Cerebellar cortex (tissue), 1 donor: ENCODE results near the gene PTPN14.

Experiments used
- DNase-seq: peaks from one replicate; pipeline ENCODE4 v3.0.0-alpha.2; 2015; ENCODE audit warnings: low spot score

PTPN14 gene

GRCh38 chr1:214475746-214476145, 75.7 kb downstream of the PTPN14 start:
- no peak for DNase-seq

- no peak for DNase-seq
Measured at GRCh38 chr1:214475331-214475730, 76.1 kb downstream of the PTPN14 start.

- DNase-seq = no peak
Measured at GRCh38 chr1:214474467-214474866, 76.9 kb downstream of the PTPN14 start.

- DNase-seq = no peak
Measured at GRCh38 chr1:214473862-214474261, 77.5 kb downstream of the PTPN14 start.

- DNase-seq = no peak
Measured at GRCh38 chr1:214473387-214473786, 78.0 kb downstream of the PTPN14 start.

- DNase-seq = no peak
Measured at GRCh38 chr1:214472364-214472763, 79.0 kb downstream of the PTPN14 start.

GRCh38 chr1:214471458-214471857, 79.9 kb downstream of the PTPN14 start:
- no peak for DNase-seq

- no peak for DNase-seq
Measured at GRCh38 chr1:214470132-214470531, 81.3 kb downstream of the PTPN14 start.

- no peak for DNase-seq
Measured at GRCh38 chr1:214469290-214469689, 82.1 kb downstream of the PTPN14 start.

- DNase-seq = no peak
Measured at GRCh38 chr1:214467078-214467585, 84.3 kb downstream of the PTPN14 start.

GRCh38 chr1:214466403-214467077, 84.9 kb downstream of the PTPN14 start:
- no peak for DNase-seq

- no peak for DNase-seq
Measured at GRCh38 chr1:214464445-214465287, 86.7 kb downstream of the PTPN14 start.

- DNase-seq = no peak
Measured at GRCh38 chr1:214463596-214463995, 87.8 kb downstream of the PTPN14 start.

GRCh38 chr1:214462882-214463281, 88.5 kb downstream of the PTPN14 start:
- DNase-seq = no peak

- no peak for DNase-seq
Measured at GRCh38 chr1:214461305-214461704, 90.1 kb downstream of the PTPN14 start.

- no peak for DNase-seq
Measured at GRCh38 chr1:214460304-214460916, 91.0 kb downstream of the PTPN14 start.

- no peak for DNase-seq
Measured at GRCh38 chr1:214459895-214460294, 91.5 kb downstream of the PTPN14 start.

GRCh38 chr1:214458541-214458940, 92.9 kb downstream of the PTPN14 start:
- DNase-seq = no peak

- no peak for DNase-seq
Measured at GRCh38 chr1:214455971-214456867, 95.2 kb downstream of the PTPN14 start.

GRCh38 chr1:214455479-214455878, 95.9 kb downstream of the PTPN14 start:
- no peak for DNase-seq

- DNase-seq = no peak
Measured at GRCh38 chr1:214454569-214455396, 96.6 kb downstream of the PTPN14 start.
